HG02970 (cell line): ENCODE data around the gene CFI.

Experiments
- ATAC-seq: cut with Tn5 transposase; IDR thresholded peaks from one replicate; pipeline ENCODE4 v1.9.1; 2021; ENCODE audit warnings: mild to moderate bottlenecking, moderate library complexity, moderate number of reproducible peaks; ENCODE audit not compliant: unreplicated experiment, low FRiP score

The CFI gene

DNA sequence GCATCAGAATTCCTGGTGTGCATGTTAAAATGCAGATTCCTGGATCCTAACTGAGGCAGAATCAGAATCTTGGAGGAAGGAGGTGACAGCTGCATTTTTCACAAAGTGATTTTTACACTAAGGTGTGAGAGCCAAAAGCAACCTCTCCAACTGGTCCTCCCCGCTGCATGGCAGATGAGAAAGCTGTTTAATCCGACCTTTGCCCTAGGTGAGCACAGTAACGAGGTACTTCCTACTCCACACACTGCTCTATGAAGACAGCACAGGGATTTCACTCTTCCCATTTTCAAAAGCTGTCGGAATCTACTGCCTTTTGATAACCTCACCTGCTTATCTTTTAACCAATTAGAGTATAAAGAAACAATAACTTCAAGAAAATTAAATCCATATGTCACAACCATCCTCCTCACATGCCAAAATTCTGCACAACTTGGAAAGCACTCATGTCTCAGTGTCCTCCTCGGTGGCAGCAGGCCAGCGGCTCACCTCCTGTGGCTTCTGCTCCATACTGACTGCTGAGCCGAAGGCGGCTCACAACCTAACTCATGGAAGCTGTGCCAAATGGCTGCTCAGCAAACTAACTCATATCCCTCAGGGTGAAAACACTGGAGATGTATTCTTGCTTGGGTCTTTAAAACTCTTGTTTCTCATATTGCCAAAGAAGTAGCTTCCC lies 102.1 kb downstream of the CFI start:
- ATAC-seq, result no peak

DNA sequence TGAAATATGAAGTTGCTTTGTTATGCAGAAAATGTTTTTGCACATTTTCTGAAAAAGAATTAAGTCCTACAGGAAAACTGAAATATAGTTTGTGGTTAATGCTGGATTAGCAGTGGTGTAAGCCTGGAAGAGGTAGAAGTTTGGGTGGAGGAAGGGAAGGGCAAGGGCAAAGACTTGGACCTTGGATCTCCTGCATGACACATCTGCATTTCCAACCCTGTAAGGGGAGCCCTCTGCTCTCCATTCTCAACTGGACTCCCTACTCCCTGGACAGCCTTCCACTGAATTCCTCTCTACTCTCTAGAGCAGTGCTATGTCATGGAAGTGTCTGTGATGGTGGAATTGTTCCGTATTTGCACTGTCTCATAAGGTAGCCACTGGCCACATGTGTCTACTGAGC lies 103.1 kb downstream of the CFI start:
- no peak for ATAC-seq

DNA sequence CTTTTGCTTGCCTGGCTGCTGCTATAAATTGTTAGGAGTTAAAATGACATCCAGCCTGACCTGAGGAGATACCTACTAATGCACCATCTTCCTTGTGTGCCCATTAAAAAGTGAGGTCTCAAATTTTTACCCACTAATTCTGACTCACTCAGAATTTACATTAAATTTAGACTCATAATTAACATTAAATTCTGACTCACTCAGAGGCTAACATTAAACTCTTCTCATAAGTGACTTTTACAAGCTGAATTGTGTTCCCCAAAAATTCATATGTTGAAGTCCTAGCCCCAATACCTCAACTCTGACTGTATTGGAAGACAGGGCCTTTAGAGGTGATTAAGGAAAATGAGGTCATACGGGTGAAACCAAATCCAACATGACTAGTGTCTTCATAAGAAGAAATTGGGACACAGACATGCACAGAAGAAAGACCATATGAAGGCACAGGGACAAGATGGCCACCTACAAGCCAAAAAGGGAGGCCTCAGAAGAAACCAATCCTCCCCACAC lies 110.3 kb downstream of the CFI start:
- no peak for ATAC-seq
